Measurements from ENCODE around the gene AOPEP.
"Not testable (repeated sequence)": the region's sequence is repeated elsewhere in the genome, so short reads cannot be mapped to it uniquely, and the experiment has no call there.

Gene AOPEP

GRCh38 chr9:94966046-94966445 is 239.5 kb downstream of the AOPEP start:
- not testable (repeated sequence) for H3K4me1 Mint-ChIP-seq (ENCODE audit: low read depth in 2 of 2)

DNA sequence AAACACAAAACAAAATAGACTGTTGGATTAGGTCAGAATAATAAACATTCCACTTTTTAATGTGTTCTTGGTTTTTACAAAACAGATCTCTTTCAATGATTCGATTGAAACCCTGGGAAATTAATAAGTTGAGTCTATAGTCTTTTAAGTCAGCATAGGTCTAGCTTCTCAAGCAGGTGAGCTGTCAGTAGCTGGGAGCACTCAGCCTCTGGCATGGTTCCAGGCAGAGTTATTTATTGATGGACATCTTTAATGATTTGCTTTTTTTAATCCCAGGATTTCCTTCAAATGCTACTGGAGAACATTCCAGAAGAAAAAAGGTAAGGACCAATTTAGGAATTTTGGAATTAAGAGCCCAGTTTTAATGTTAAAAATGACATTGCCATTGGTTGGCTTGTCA is 241.0 kb downstream of the AOPEP start:
- no peaks in the 10 kb centered on the region for H3K4me1 Mint-ChIP-seq (ENCODE audit: low read depth in 2 of 2)
- DNase-seq (no peak), ATAC-seq (replicated peaks) (no peak)
- H3K27me3 Mint-ChIP-seq: no peaks in the 10 kb centered on the region
- no peaks in the 10 kb centered on the region for H3K9me3 Mint-ChIP-seq
- no peak overlapping the region for H3K4me3 Mint-ChIP-seq
- no peaks in the 10 kb centered on the region for H3K36me3 Mint-ChIP-seq (ENCODE audit: insufficient read depth)
- H3K27ac Mint-ChIP-seq: no peak overlapping the region

More at GRCh38 chr9:94966046-94966445, 239.5 kb downstream of the AOPEP start:
- ATAC-seq (replicated peaks); H3K4me3 Mint-ChIP-seq; DNase-seq; H3K36me3 Mint-ChIP-seq (ENCODE audit: insufficient read depth); H3K27ac Mint-ChIP-seq; H3K27me3 Mint-ChIP-seq; H3K9me3 Mint-ChIP-seq: not testable (repeated sequence)

DNA sequence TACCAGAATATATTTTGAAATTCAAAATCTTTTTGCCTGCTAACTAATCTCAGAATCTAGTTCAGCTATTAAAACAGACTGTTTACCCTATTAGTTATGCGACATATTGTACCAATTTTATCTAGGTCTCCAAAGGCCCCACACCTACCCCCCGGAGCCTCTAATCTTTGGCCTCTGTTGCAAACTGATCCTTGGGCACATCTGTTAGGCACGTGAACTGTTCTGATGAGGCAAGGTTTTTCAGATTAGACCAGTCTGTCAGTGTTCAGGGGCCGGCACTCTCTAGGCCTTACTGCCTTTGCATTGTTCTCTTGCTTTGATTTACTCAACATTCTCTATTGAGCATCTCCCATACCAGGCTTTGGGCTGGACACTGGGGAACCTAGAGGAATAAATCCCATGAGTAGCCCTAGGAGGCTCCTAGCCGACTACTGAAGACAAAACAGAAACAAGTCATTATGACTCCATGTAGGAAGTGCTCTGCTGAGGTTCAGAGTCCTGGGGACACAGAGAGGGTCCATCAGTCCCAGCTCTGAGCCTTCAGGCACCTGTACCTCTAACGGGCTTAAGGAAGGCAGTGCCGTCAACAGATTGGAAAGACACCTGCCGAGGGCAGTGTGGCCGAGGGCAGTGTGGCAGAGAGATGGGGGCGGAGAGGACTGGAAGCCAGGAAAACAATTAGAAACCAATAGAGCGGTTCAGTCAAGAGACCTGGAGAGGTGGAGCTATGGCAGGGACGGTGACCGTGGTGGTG is 245.1 kb downstream of the AOPEP start:
- Mint-ChIP-seq H3K36me3 (ENCODE audit: insufficient read depth) (no peaks in the 10 kb centered on the region), H3K9me3 (no peaks in the 10 kb centered on the region), H3K27ac (no peak overlapping the region), H3K4me3 (no peak overlapping the region), H3K27me3 (no peaks in the 10 kb centered on the region), H3K4me1 (ENCODE audit: low read depth in 2 of 2) (no peaks in the 10 kb centered on the region)
- DNase-seq (no peak), ATAC-seq (replicated peaks) (no peak)

GRCh38 chr9:94973451-94973941 is 247.0 kb downstream of the AOPEP start:
- H3K27me3 Mint-ChIP-seq: peaks cover 0 to 16% of the 10 kb centered on the region in 2 donors
- H3K27ac Mint-ChIP-seq: no peak overlapping the region
- ATAC-seq (replicated peaks) (no peak), DNase-seq (no peak)
- H3K4me3 Mint-ChIP-seq: no peak overlapping the region
- no peaks in the 10 kb centered on the region for H3K36me3 Mint-ChIP-seq (ENCODE audit: insufficient read depth)
- no peaks in the 10 kb centered on the region for H3K9me3 Mint-ChIP-seq
- H3K4me1 Mint-ChIP-seq (ENCODE audit: low read depth in 2 of 2): peaks cover 0 to 1% of the 10 kb centered on the region in 2 donors

DNA sequence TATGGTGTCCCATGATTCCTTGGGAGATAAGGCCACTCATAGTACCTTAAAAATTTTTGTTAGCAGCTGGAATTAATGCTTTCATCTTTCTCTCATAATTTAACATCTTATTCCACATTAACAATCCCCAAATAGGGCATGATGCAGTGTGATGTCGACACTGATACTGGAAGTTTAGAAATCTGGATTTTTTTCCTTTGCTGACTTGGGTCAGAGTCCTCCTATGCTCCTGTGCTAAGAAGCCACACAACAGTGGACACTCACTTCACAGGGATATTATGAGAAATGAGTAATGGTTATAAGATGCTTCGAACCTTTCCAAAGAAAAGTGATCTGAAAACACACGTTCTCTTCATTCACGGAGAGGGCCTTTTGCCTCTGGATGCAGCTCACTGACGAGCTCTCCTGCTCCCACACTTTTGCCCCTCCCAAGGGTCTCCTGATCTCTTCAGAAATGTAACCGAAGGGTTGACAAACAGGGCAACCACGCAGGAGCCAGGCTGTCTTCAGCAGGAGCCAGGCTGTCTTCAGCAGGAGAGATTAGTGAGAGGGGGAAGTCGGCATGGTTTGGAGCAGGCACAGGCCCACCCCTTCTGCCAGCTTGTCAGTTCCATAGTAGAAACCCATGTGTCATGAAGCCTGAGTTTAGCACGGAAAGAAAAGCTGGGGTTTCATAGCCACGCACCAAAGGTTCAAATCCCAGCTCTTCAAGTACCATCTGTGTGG is 247.8 kb downstream of the AOPEP start:
- Mint-ChIP-seq H3K9me3 (no peaks in the 10 kb centered on the region), H3K36me3 (ENCODE audit: insufficient read depth) (no peaks in the 10 kb centered on the region), H3K4me1 (ENCODE audit: low read depth in 2 of 2) (peaks cover 0 to 1% of the 10 kb centered on the region in 2 donors), H3K4me3 (no peak overlapping the region), H3K27ac (no peak overlapping the region), H3K27me3 (peaks cover 0 to 18% of the 10 kb centered on the region in 2 donors)
- ATAC-seq (replicated peaks): no peak
- no peak for DNase-seq

GRCh38 chr9:94975480-94975879 is 249.0 kb downstream of the AOPEP start:
- no peak for DNase-seq
- Mint-ChIP-seq H3K27me3 (peaks cover 0 to 18% of the 10 kb centered on the region in 2 donors), H3K27ac (no peak overlapping the region), H3K9me3 (no peaks in the 10 kb centered on the region), H3K4me3 (no peak overlapping the region), H3K4me1 (ENCODE audit: low read depth in 2 of 2) (peaks cover 0 to 1% of the 10 kb centered on the region in 2 donors), H3K36me3 (ENCODE audit: insufficient read depth) (peaks cover 4% of the 10 kb centered on the region)
- ATAC-seq (replicated peaks): no peak

GRCh38 chr9:94976077-94976476 is 249.6 kb downstream of the AOPEP start:
- ATAC-seq (replicated peaks): no peak
- peaks cover 0 to 1% of the 10 kb centered on the region in 2 donors for H3K4me1 Mint-ChIP-seq (ENCODE audit: low read depth in 2 of 2)
- H3K9me3 Mint-ChIP-seq: no peaks in the 10 kb centered on the region
- no peak overlapping the region for H3K27ac Mint-ChIP-seq
- H3K4me3 Mint-ChIP-seq: no peak overlapping the region
- peaks cover 0 to 18% of the 10 kb centered on the region in 2 donors for H3K27me3 Mint-ChIP-seq
- H3K36me3 Mint-ChIP-seq (ENCODE audit: insufficient read depth): peaks cover 4% of the 10 kb centered on the region
- no peak for DNase-seq

- Mint-ChIP-seq H3K4me3 (no peak overlapping the region), H3K9me3 (no peaks in the 10 kb centered on the region), H3K27me3 (peaks cover 0 to 18% of the 10 kb centered on the region in 2 donors)
These were observed 250.9 kb downstream of the AOPEP start for GRCh38 chr9:94977416-94977815.

GRCh38 chr9:94979904-94980507 is 253.5 kb downstream of the AOPEP start:
- Mint-ChIP-seq H3K27me3 (peaks cover 0 to 18% of the 10 kb centered on the region in 2 donors), H3K4me3 (no peak overlapping the region), H3K9me3 (no peaks in the 10 kb centered on the region), H3K27ac (no peak overlapping the region), H3K4me1 (ENCODE audit: low read depth in 2 of 2) (peaks cover 5 to 9% of the 10 kb centered on the region in 2 donors), H3K36me3 (ENCODE audit: insufficient read depth) (peaks cover 8% of the 10 kb centered on the region)
- ATAC-seq (replicated peaks) (no peak), DNase-seq (no peak)

More at GRCh38 chr9:94977416-94977815, 250.9 kb downstream of the AOPEP start:
- ATAC-seq (replicated peaks) (no peak), DNase-seq (no peak)
- Mint-ChIP-seq H3K4me1 (ENCODE audit: low read depth in 2 of 2) (peaks cover 0 to 1% of the 10 kb centered on the region in 2 donors), H3K27ac (no peak overlapping the region), H3K36me3 (ENCODE audit: insufficient read depth) (peaks cover 8% of the 10 kb centered on the region)

GRCh38 chr9:94980947-94981722 is 254.6 kb downstream of the AOPEP start:
- H3K4me1 Mint-ChIP-seq (ENCODE audit: low read depth in 2 of 2): peaks cover 6 to 11% of the 10 kb centered on the region in 2 donors
- H3K27me3 Mint-ChIP-seq: peaks cover 0 to 18% of the 10 kb centered on the region in 2 donors
- no peak overlapping the region for H3K4me3 Mint-ChIP-seq
- DNase-seq (no peak), ATAC-seq (replicated peaks) (no peak)
- peak overlapping the region in 1 of 2 donors; percentile 58 for H3K27ac Mint-ChIP-seq
- H3K9me3 Mint-ChIP-seq: no peaks in the 10 kb centered on the region
- peaks cover 8% of the 10 kb centered on the region for H3K36me3 Mint-ChIP-seq (ENCODE audit: insufficient read depth)

DNA sequence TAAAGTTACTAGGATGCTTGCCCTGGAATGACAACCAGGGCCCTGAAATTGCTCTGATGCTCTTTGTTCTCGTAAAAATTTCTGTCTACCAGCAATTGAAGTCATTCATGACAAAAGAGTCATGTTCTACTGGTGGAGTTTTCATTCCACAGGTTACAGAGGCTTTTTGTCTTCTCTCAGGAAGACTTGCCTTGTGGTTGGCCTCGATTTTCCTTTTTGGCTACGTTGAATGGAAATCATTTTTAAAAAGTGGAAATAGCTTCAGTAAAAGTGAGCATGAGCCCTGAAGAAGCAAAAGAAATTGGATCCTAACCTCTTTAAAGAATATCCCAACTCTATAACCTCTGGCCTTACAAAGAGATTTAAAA is 255.2 kb downstream of the AOPEP start:
- Mint-ChIP-seq H3K4me3 (no peak overlapping the region), H3K4me1 (ENCODE audit: low read depth in 2 of 2) (peaks cover 6 to 11% of the 10 kb centered on the region in 2 donors), H3K36me3 (ENCODE audit: insufficient read depth) (peaks cover 8% of the 10 kb centered on the region), H3K27ac (peak overlapping the region in 1 of 2 donors; percentile 58), H3K27me3 (peaks cover 0 to 18% of the 10 kb centered on the region in 2 donors), H3K9me3 (no peaks in the 10 kb centered on the region)
- no peak for ATAC-seq (replicated peaks)
- DNase-seq: no peak

DNA sequence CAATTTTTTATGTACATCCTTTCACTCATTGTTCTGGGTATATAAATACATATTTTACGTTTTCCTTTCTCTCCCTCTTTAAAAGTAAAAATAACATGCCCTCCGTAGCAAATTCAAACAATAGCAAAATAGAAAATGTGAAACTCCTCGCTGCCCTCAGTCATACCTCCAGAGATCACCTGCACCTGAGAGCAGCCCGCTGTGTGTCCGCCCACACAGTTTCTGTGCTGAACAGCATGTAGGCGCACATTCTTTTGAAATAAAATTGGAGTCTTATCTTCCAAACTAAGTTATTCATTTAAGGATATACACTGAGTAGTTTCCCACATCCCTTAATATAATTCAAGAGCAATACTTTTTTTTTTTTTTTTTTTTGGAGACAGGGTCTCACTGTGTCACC is 255.7 kb downstream of the AOPEP start:
- DNase-seq: no peak
- no peak overlapping the region for H3K4me3 Mint-ChIP-seq
- H3K4me1 Mint-ChIP-seq (ENCODE audit: low read depth in 2 of 2): peaks cover 6 to 11% of the 10 kb centered on the region in 2 donors
- no peak overlapping the region for H3K27ac Mint-ChIP-seq
- peaks cover 0 to 16% of the 10 kb centered on the region in 2 donors for H3K27me3 Mint-ChIP-seq
- no peak for ATAC-seq (replicated peaks)
- H3K36me3 Mint-ChIP-seq (ENCODE audit: insufficient read depth): peaks cover 8% of the 10 kb centered on the region
- H3K9me3 Mint-ChIP-seq: no peaks in the 10 kb centered on the region

DNA sequence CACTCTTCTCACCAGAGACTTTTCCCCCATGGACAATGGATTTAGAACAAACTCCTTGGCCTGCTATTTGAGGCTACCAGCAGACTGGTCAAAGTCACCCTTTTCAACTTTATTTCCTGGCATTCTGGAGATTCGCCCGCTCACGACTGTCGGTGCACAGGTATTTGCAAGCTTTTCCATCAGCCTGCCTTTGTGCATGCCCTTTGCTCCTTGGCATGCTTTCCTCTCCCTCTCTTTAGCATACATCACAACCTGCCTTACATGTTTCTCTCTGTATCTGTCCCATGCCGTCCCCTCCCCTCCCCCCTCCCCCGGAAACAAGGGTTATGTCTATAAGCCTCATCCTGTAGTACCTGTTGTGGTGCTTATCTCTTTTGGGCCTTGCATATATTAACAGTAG is 257.1 kb downstream of the AOPEP start:
- H3K27ac Mint-ChIP-seq: no peak overlapping the region
- H3K4me1 Mint-ChIP-seq (ENCODE audit: low read depth in 2 of 2): peaks cover 6 to 10% of the 10 kb centered on the region in 2 donors
- DNase-seq (no peak), ATAC-seq (replicated peaks) (no peak)
- no peaks in the 10 kb centered on the region for H3K9me3 Mint-ChIP-seq
- H3K4me3 Mint-ChIP-seq: no peak overlapping the region
- peaks cover 0 to 2% of the 10 kb centered on the region in 2 donors for H3K27me3 Mint-ChIP-seq
- peaks cover 8% of the 10 kb centered on the region for H3K36me3 Mint-ChIP-seq (ENCODE audit: insufficient read depth)

Measured in effector memory CD8-positive, alpha-beta T cell (primary cell).